ENCODE data around the gene NOS3.

Gene NOS3

DNA sequence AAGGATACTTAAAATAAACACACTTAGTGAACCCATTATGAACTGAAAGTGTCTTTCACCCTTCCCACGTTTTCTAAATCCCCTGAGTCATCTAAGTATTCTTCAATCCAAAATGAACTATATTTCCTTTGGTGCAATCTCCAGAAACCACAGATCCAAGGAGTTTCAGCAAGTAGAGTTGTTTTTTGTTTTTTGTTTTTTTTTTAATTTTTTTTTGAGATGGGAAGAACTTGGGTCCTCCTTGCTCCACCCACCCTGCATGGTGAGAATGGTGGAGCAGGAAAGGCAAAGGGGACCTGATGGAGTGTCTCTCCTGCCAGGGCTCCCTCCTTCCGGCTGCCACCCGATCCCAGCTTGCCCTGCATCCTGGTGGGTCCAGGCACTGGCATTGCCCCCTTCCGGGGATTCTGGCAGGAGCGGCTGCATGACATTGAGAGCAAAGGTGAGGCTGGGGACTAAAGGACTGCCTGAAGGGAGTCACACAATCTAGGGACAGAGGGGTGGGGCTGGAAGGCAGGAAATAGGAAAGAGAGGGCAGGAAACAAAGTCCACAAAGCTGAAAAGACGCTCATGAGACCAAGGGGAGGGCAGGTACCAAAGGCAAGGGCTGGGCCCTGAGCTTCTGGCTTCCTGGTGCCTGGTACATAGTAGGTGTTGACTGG, 21.3 kb downstream of the NOS3 start:
- Histone ChIP-seq H3K56ac (ENCODE audit: low read length) (no peak overlapping the region), H3K27me3 (ENCODE audit: insufficient read depth, low read length, poor library complexity) (no peaks in the 10 kb centered on the region), H3K23ac (ENCODE audit: low read length) (no peak overlapping the region), H3K27ac (ENCODE audit: low read depth, low read length) (no peak overlapping the region), H3K9ac (ENCODE audit: low read length) (peak overlapping the region; percentile 38), H3K79me1 (ENCODE audit: low read length) (no peaks in the 10 kb centered on the region), H3K79me2 (ENCODE audit: control insufficient read depth, insufficient read depth, low read length) (no peaks in the 10 kb centered on the region), H3K18ac (ENCODE audit: low read length) (no peak overlapping the region), H3K4me1 (ENCODE audit: control insufficient read depth, low read depth, low read length) (peaks cover 17% of the 10 kb centered on the region), H3K4ac (ENCODE audit: low read depth, low read length) (no peak overlapping the region), H3K4me3 (ENCODE audit: low read length) (no peak overlapping the region), H3K4me2 (ENCODE audit: low read length) (no peak overlapping the region), H4K5ac (ENCODE audit: low read length) (no peak overlapping the region), H2AK5ac (ENCODE audit: low read length) (no peak overlapping the region), H2BK15ac (replicated peaks; ENCODE audit: low read depth) (no peak overlapping the region), H2BK120ac (ENCODE audit: low read depth, low read length) (no peak overlapping the region), H4K8ac (ENCODE audit: low read depth, low read length) (no peak overlapping the region), H3K36me3 (ENCODE audit: control insufficient read depth, insufficient read depth, low read length) (no peaks in the 10 kb centered on the region), H2BK5ac (ENCODE audit: low read length) (no peak overlapping the region)
- DNase-seq = no peak
- WGBS (ENCODE audit: extremely low coverage, insufficient coverage, low lambda C conversion rate) = no CpG with 5 or more reads among the region's 6 CpGs

DNA sequence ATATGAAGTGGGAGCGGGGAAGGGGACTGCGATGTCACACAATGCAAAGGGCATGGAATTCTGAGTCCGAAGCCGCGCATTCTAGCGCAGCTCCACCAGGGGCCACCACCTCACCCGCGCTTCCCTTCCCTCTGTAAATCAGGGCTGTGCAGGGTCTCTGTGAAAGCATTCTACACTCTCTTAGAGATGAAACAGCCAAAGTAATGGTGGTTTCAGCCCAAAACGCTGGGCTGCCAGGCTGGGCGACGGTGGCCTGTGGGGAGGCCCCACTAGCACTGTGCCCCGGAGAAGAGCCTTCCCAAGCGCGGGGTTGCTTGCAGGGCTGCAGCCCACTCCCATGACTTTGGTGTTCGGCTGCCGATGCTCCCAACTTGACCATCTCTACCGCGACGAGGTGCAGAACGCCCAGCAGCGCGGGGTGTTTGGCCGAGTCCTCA, 22.1 kb downstream of the NOS3 start:
- DNase-seq = peak; percentile 89

DNA sequence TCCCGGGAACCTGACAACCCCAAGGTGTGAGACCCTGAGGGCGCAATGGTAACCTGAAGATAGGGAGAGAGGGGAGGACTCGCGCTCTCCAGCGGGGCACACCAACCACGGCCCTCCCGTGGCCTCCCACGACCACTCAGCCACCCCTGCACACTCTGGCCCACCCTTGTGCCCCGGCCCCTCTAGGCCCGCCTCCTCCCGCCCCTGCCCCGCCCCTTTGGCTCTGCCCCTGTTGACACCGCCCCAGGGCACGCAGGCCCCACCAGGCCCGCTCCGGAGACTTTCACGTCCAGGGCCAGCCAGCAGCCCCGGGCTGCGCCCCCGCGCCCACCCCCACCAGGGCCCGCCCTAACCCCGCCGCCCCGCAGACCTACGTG, 22.5 kb downstream of the NOS3 start:
- H3K4me3 ChIP-seq (ENCODE audit: low read length) = no peak overlapping the region
- no peak for DNase-seq

More for the DNA sequence above, 22.1 kb downstream of the NOS3 start:
- no CpG with 5 or more reads among the region's 23 CpGs for WGBS (ENCODE audit: extremely low coverage, insufficient coverage, low lambda C conversion rate)
- no peak overlapping the region for H2BK15ac ChIP-seq (replicated peaks; ENCODE audit: low read depth)
- peak overlapping the region; percentile 60 for H3K9ac ChIP-seq (ENCODE audit: low read length)
- no peak overlapping the region for H4K5ac ChIP-seq (ENCODE audit: low read length)
- peak overlapping the region; percentile 63 for H3K56ac ChIP-seq (ENCODE audit: low read length)
- peaks cover 10% of the 10 kb centered on the region for H3K4me1 ChIP-seq (ENCODE audit: control insufficient read depth, low read depth, low read length)
- H2BK5ac ChIP-seq (ENCODE audit: low read length) = no peak overlapping the region
- peak overlapping the region; percentile 69 for H3K4me2 ChIP-seq (ENCODE audit: low read length)
- H2AK5ac ChIP-seq (ENCODE audit: low read length) = no peak overlapping the region
- H3K27me3 ChIP-seq (ENCODE audit: insufficient read depth, low read length, poor library complexity) = no peaks in the 10 kb centered on the region
- H4K8ac ChIP-seq (ENCODE audit: low read depth, low read length) = no peak overlapping the region
- H3K18ac ChIP-seq (ENCODE audit: low read length) = no peak overlapping the region
- no peak overlapping the region for H2BK120ac ChIP-seq (ENCODE audit: low read depth, low read length)
- no peak overlapping the region for H3K23ac ChIP-seq (ENCODE audit: low read length)
- H3K4ac ChIP-seq (ENCODE audit: low read depth, low read length) = no peak overlapping the region
- no peaks in the 10 kb centered on the region for H3K79me1 ChIP-seq (ENCODE audit: low read length)
- no peaks in the 10 kb centered on the region for H3K79me2 ChIP-seq (ENCODE audit: control insufficient read depth, insufficient read depth, low read length)
- H3K36me3 ChIP-seq (ENCODE audit: control insufficient read depth, insufficient read depth, low read length) = no peaks in the 10 kb centered on the region
- no peak overlapping the region for H3K27ac ChIP-seq (ENCODE audit: low read depth, low read length)
- no peak overlapping the region for H3K4me3 ChIP-seq (ENCODE audit: low read length)

DNA sequence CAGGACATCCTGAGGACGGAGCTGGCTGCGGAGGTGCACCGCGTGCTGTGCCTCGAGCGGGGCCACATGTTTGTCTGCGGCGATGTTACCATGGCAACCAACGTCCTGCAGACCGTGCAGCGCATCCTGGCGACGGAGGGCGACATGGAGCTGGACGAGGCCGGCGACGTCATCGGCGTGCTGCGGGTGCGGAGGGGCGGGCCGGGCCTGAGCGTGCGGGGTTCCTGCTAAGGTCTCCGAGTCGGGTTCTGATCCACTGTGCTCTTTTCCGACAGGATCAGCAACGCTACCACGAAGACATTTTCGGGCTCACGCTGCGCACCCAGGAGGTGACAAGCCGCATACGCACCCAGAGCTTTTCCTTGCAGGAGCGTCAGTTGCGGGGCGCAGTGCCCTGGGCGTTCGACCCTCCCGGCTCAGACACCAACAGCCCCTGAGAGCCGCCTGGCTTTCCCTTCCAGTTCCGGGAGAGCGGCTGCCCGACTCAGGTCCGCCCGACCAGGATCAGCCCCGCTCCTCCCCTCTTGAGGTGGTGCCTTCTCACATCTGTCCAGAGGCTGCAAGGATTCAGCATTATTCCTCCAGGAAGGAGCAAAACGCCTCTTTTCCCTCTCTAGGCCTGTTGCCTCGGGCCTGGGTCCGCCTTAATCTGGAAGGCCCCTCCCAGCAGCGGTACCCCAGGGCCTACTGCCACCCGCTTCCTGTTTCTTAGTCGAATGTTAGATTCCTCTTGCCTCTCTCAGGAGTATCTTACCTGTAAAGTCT, 23.1 kb downstream of the NOS3 start:
- no peak overlapping the region for H2BK5ac ChIP-seq (ENCODE audit: low read length)
- no peak overlapping the region for H3K27ac ChIP-seq (ENCODE audit: low read depth, low read length)
- no peak overlapping the region for H3K23ac ChIP-seq (ENCODE audit: low read length)
- H3K4me2 ChIP-seq (ENCODE audit: low read length) = peak overlapping the region; percentile 97
- peak; percentile 98 for DNase-seq
- H3K27me3 ChIP-seq (ENCODE audit: insufficient read depth, low read length, poor library complexity) = peaks cover 2% of the 10 kb centered on the region
- H3K79me1 ChIP-seq (ENCODE audit: low read length) = no peaks in the 10 kb centered on the region
- H2AK5ac ChIP-seq (ENCODE audit: low read length) = no peak overlapping the region
- H2BK15ac ChIP-seq (replicated peaks; ENCODE audit: low read depth) = no peak overlapping the region
- H4K5ac ChIP-seq (ENCODE audit: low read length) = no peak overlapping the region
- no peak overlapping the region for H2BK120ac ChIP-seq (ENCODE audit: low read depth, low read length)
- no peak overlapping the region for H4K8ac ChIP-seq (ENCODE audit: low read depth, low read length)
- H3K36me3 ChIP-seq (ENCODE audit: control insufficient read depth, insufficient read depth, low read length) = no peaks in the 10 kb centered on the region
- H3K18ac ChIP-seq (ENCODE audit: low read length) = no peak overlapping the region
- H3K56ac ChIP-seq (ENCODE audit: low read length) = peak overlapping the region; percentile 88
- no peaks in the 10 kb centered on the region for H3K79me2 ChIP-seq (ENCODE audit: control insufficient read depth, insufficient read depth, low read length)
- WGBS (ENCODE audit: extremely low coverage, insufficient coverage, low lambda C conversion rate) = no CpG with 5 or more reads among the region's 55 CpGs
- no peak overlapping the region for H3K4ac ChIP-seq (ENCODE audit: low read depth, low read length)
- H3K4me3 ChIP-seq (ENCODE audit: low read length) = peak overlapping the region; percentile 55
- peaks cover 8% of the 10 kb centered on the region for H3K4me1 ChIP-seq (ENCODE audit: control insufficient read depth, low read depth, low read length)
- H3K9ac ChIP-seq (ENCODE audit: low read length) = peak overlapping the region; percentile 78

More for the DNA sequence above, 22.5 kb downstream of the NOS3 start:
- peak overlapping the region; percentile 60 for H3K9ac ChIP-seq (ENCODE audit: low read length)
- no CpG with 5 or more reads among the region's 26 CpGs for WGBS (ENCODE audit: extremely low coverage, insufficient coverage, low lambda C conversion rate)
- no peak overlapping the region for H3K23ac ChIP-seq (ENCODE audit: low read length)
- no peak overlapping the region for H4K8ac ChIP-seq (ENCODE audit: low read depth, low read length)
- peaks cover 9% of the 10 kb centered on the region for H3K4me1 ChIP-seq (ENCODE audit: control insufficient read depth, low read depth, low read length)
- no peak overlapping the region for H2BK5ac ChIP-seq (ENCODE audit: low read length)
- H4K5ac ChIP-seq (ENCODE audit: low read length) = no peak overlapping the region
- H2AK5ac ChIP-seq (ENCODE audit: low read length) = no peak overlapping the region
- H3K18ac ChIP-seq (ENCODE audit: low read length) = no peak overlapping the region
- H2BK120ac ChIP-seq (ENCODE audit: low read depth, low read length) = no peak overlapping the region
- no peaks in the 10 kb centered on the region for H3K79me2 ChIP-seq (ENCODE audit: control insufficient read depth, insufficient read depth, low read length)
- H3K36me3 ChIP-seq (ENCODE audit: control insufficient read depth, insufficient read depth, low read length) = no peaks in the 10 kb centered on the region
- peak overlapping the region; percentile 63 for H3K56ac ChIP-seq (ENCODE audit: low read length)
- H2BK15ac ChIP-seq (replicated peaks; ENCODE audit: low read depth) = no peak overlapping the region
- no peak overlapping the region for H3K4ac ChIP-seq (ENCODE audit: low read depth, low read length)
- H3K27me3 ChIP-seq (ENCODE audit: insufficient read depth, low read length, poor library complexity) = peaks cover under 1% of the 10 kb centered on the region
- H3K27ac ChIP-seq (ENCODE audit: low read depth, low read length) = no peak overlapping the region
- peak overlapping the region; percentile 97 for H3K4me2 ChIP-seq (ENCODE audit: low read length)
- H3K79me1 ChIP-seq (ENCODE audit: low read length) = no peaks in the 10 kb centered on the region

DNA sequence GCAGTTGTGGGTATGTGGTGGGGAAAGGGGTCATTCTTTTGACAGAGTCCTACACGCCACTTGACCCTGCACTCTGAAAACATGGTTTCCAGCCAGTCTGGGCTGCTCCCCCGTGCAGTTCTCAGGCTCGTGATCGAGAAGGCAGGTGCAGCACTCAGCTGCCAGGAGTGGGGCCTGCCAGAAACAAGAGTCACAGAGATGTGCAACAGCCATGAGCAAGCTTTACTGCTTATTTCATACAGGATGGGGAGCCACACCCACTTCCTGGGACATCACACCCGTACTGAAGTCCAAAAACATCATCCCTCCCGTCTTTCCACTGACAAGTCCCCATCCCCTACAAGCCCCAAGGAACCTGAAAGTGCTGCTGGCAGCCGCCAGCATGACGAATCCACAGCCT, 24.1 kb downstream of the NOS3 start:
- peaks cover 7% of the 10 kb centered on the region for H3K27me3 ChIP-seq (ENCODE audit: insufficient read depth, low read length, poor library complexity)
- H2AK5ac ChIP-seq (ENCODE audit: low read length) = no peak overlapping the region
- no peak overlapping the region for H3K56ac ChIP-seq (ENCODE audit: low read length)
- no peak overlapping the region for H3K18ac ChIP-seq (ENCODE audit: low read length)
- WGBS (ENCODE audit: extremely low coverage, insufficient coverage, low lambda C conversion rate) = no CpG with 5 or more reads among the region's 8 CpGs
- no peaks in the 10 kb centered on the region for H3K36me3 ChIP-seq (ENCODE audit: control insufficient read depth, insufficient read depth, low read length)
- H3K27ac ChIP-seq (ENCODE audit: low read depth, low read length) = no peak overlapping the region
- H3K79me1 ChIP-seq (ENCODE audit: low read length) = no peaks in the 10 kb centered on the region
- no peak overlapping the region for H4K8ac ChIP-seq (ENCODE audit: low read depth, low read length)
- H3K4me2 ChIP-seq (ENCODE audit: low read length) = no peak overlapping the region
- H2BK5ac ChIP-seq (ENCODE audit: low read length) = no peak overlapping the region
- no peak overlapping the region for H4K5ac ChIP-seq (ENCODE audit: low read length)
- no peak overlapping the region for H2BK15ac ChIP-seq (replicated peaks; ENCODE audit: low read depth)
- H3K79me2 ChIP-seq (ENCODE audit: control insufficient read depth, insufficient read depth, low read length) = no peaks in the 10 kb centered on the region
- H3K9ac ChIP-seq (ENCODE audit: low read length) = no peak overlapping the region
- no peak overlapping the region for H3K4ac ChIP-seq (ENCODE audit: low read depth, low read length)
- H2BK120ac ChIP-seq (ENCODE audit: low read depth, low read length) = no peak overlapping the region
- no peak for DNase-seq
- no peak overlapping the region for H3K4me3 ChIP-seq (ENCODE audit: low read length)
- peaks cover 5% of the 10 kb centered on the region for H3K4me1 ChIP-seq (ENCODE audit: control insufficient read depth, low read depth, low read length)
- no peak overlapping the region for H3K23ac ChIP-seq (ENCODE audit: low read length)
